ENCODE measurements around the gene DIDO1.

GRCh38 chr20:62953839-62954703, 27.8 kb upstream of the DIDO1 start:
- TF ChIP-seq CTCF (IDR thresholded peaks at IDR 0.05) (no peak), POLR2A (IDR thresholded peaks at IDR 0.05) (no peak), EP300 (IDR thresholded peaks at IDR 0.05) (no peak), POLR2AphosphoS5 (IDR thresholded peaks at IDR 0.05) (peak in 3 of 4 donors; percentile 13 to 68 (median 23))
